Heart left ventricle (tissue), 16 donors: Measurements from ENCODE around the gene SIGLEC15. TPM values are rescaled to one million over a fixed set of nuclear protein-coding genes. Genes with fewer than 3 reads are reported as not detected.
"Not testable (repeated sequence)": the region's sequence is repeated elsewhere in the genome, so short reads cannot be mapped to it uniquely, and the experiment has no call there.

ENCODE experiments used
- ATAC-seq, 4 donors: fragments of 200-7000 bp; cut with Tn5 transposase; one replicate each; pipeline ENCODE4 v1.9.1; 2020 to 2022; ENCODE audit warnings: moderate library complexity in 4 of 4, mild to moderate bottlenecking in 3 of 4, moderate number of reproducible peaks in 1 of 4
- DNase-seq, 5 donors: peaks; one replicate each; pipeline ENCODE4 v3.0.0-alpha.2; 2020
- H3K27ac ChIP-seq, 12 donors: fragments of 200-600 bp; sonication (generic) in 4 of 12; one replicate each; pipeline versions ENCODE4 v1.5.0 to v1.8.0; 2016 to 2022; ENCODE audit warnings: mild to moderate bottlenecking in 2 of 12
- H3K27me3 ChIP-seq, 9 donors: fragments of 200-600 bp; sonication (generic) in 2 of 9; one replicate each; pipeline versions ENCODE4 v1.5.1 to v1.8.0; 2016 to 2022; ENCODE audit warnings: mild to moderate bottlenecking in 3 of 9
- H3K36me3 ChIP-seq, 9 donors: fragments of 200-600 bp; sonication (generic) in 2 of 9; one replicate each; pipeline versions ENCODE4 v1.5.0 to v1.8.0; 2018 to 2022; ENCODE audit warnings: mild to moderate bottlenecking in 2 of 9
- H3K4me1 ChIP-seq, 12 donors: fragments of 200-600 bp; sonication (generic) in 4 of 12; one replicate each; pipeline versions ENCODE4 v1.5.0 to v1.8.0; 2016 to 2022; ENCODE audit warnings: mild to moderate bottlenecking in 3 of 12
- H3K4me3 ChIP-seq, 12 donors: fragments of 200-600 bp; sonication (generic) in 4 of 12; one replicate each; pipeline versions ENCODE4 v1.5.0 to v1.8.0; 2017 to 2022; ENCODE audit warnings: mild to moderate bottlenecking in 9 of 12, moderate library complexity in 4 of 12
- H3K9me3 ChIP-seq, 12 donors: fragments of 200-600 bp; sonication (generic) in 4 of 12; one replicate each; pipeline versions ENCODE4 v1.5.0 to v1.8.0; 2016 to 2022; ENCODE audit warnings: mild to moderate bottlenecking in 1 of 12
- POLR2A ChIP-seq, 2 donors: fragments of 450-650 bp; IDR thresholded peaks; one replicate each; pipeline ENCODE4 v1.6.1; 2017; ENCODE audit warnings: antibody characterized with exemption in 2 of 2, mild to moderate bottlenecking in 2 of 2, moderate library complexity in 2 of 2
- WGBS, 4 donors: extraction: QIAGEN DNeasy Blood & Tissue Kit in 2 of 4; methylation state at CpG; one replicate each; pipeline versions ENCODE4 v1.1.5 to v1.1.7; 2013 to 2018; 5-methylcytosine and 5-hydroxymethylcytosine counted together
- intact Hi-C, 10 donors: fragments of 100-400 bp; cut with DNase I; formaldehyde crosslinking; loops; one replicate each; pipeline versions ENCODE4 v1.11.1 to v1.14.2; 2022
- polyA plus RNA-seq, 2 donors: library from polyadenylated mRNA; stranded (reverse); fragments of 200-250 nt; gene quantifications; one replicate each; pipeline ENCODE4 v1.2.3, GENCODE V29; 2013
- total RNA-seq, 9 donors: library from RNA; depleted of rRNA in 2 of 9; stranded (reverse); fragments of >200 nt in 2 of 9; fragmentation: NEBNext Ultra II Directional in 3 of 9; extraction: Animal tissue kit (Norgen Biotek cat#: 25700) in 3 of 9; gene quantifications; one replicate each; pipeline versions ENCODE4 v1.1.0 to v1.2.4, GENCODE V29; 2016 to 2023
- TF ChIP-seq, protein P1 (sequence below), 12 donors: fragments of 200-600 bp; sonication (generic) in 4 of 12; IDR thresholded peaks; one replicate each; pipeline versions ENCODE4 v1.5.0 to v1.8.0; 2018 to 2022; ENCODE audit warnings: antibody characterized with exemption in 12 of 12, mild to moderate bottlenecking in 5 of 12
- donor health status: ischemic (EF 13 %, LVEDD 7.1; RV severe dilation, severe dysfunction).
- donor health status: healthy with polysubstance abuse.
- donor health status: DM: no; HTN: yes; CAD: no.
- donor health status: DM: no; HTN: no; CAD: no.
- donor health status: ischemic (EF 25% LVEDD 6.9; RV normal size, moderate dysfunction).
- donor health status: ischemic (EF 25% LVEDD 5.7; RV mildly dilated, moderate dysfunction).
- donor health status: healthy.
- donor health status: DM: yes; HTN: yes; CAD: no.
- donor health status: ischemic (EF 35%, LVEDD 5.7; RV mildly dilated, moderate dysfunction).
- donor health status: nonischemic (EF 11% LVEDD 7.7; RV severe dilation, severe dysfunction).
- donor health status: DM: yes; HTN: yes; CAD: no.
- donor health status: PGD.
- donor health status: ischemic (EF 29% LVEDD 5.4; RV normal size, mild dysfunction).
- donor health status: nonischemic (EF 23%, LVEDD 6.1; RV moderate dilation, normal function).

Gene SIGLEC15
- total and polyA plus RNA-seq, 11 donors: 0.08 to 0.77 (median 0.38) TPM; not detected in 4

DNA sequence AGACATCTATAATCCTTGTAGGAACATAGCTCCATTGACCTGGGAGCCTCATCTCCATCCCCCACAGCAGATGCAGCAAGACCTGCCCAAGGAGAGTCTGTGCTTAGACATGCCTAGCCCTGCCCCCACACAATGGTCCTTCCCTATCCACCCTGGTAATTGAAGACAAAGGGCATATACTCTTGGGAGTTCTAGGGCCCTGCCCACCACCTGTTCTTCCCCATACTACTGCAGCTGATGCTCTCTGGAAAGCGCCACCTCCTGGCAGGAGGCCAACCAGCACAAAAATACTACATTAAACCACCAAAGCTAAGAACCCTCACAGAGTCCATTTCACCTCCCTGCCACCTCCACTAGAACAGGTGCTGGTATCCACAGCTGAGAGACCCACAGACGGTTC lies 18.3 kb upstream of the SIGLEC15 start:
- TF ChIP-seq, protein P1, sequence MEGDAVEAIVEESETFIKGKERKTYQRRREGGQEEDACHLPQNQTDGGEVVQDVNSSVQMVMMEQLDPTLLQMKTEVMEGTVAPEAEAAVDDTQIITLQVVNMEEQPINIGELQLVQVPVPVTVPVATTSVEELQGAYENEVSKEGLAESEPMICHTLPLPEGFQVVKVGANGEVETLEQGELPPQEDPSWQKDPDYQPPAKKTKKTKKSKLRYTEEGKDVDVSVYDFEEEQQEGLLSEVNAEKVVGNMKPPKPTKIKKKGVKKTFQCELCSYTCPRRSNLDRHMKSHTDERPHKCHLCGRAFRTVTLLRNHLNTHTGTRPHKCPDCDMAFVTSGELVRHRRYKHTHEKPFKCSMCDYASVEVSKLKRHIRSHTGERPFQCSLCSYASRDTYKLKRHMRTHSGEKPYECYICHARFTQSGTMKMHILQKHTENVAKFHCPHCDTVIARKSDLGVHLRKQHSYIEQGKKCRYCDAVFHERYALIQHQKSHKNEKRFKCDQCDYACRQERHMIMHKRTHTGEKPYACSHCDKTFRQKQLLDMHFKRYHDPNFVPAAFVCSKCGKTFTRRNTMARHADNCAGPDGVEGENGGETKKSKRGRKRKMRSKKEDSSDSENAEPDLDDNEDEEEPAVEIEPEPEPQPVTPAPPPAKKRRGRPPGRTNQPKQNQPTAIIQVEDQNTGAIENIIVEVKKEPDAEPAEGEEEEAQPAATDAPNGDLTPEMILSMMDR (IDR thresholded peaks at IDR 0.05): peak in 5 of 12 donors; percentile 8 to 30 (median 10)
- ATAC-seq, H3K27me3 ChIP-seq, H3K4me3 ChIP-seq, H3K36me3 ChIP-seq, intact Hi-C loops, H3K4me1 ChIP-seq, H3K27ac ChIP-seq, DNase-seq: not testable (repeated sequence)
- H3K9me3 ChIP-seq: peaks cover 0 to 29% (median 11%) of the 10 kb centered on the region in 12 donors
- WGBS, 4 donors: 49 to 56% (median 52%) methylated on average over 2 of the region's 2 CpGs

DNA sequence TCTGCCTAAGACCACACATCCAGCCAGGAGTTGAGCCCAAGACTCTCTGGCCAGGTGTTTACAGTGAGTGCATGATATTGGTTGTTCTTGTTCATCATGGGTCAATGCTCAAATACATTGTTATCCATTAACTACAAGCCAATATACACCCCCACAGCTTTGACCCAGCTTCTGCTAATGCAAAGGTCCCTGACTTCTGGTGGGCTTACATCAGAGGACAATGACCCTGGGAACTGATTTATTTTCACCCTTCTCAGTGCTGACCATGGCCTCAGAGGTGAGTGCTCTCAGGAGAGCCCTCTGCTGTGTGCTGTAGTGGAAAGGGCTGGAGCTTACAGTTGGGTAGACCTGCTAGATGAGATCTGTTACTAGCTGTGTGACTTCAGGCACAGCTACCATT lies 10.7 kb upstream of the SIGLEC15 start:
- H3K4me3 ChIP-seq, intact Hi-C loops, H3K27me3 ChIP-seq, ATAC-seq, H3K36me3 ChIP-seq, H3K4me1 ChIP-seq, DNase-seq, H3K27ac ChIP-seq: not testable (repeated sequence)
- H3K9me3 ChIP-seq: peaks cover 0 to 21% (median 0%) of the 10 kb centered on the region in 12 donors

DNA sequence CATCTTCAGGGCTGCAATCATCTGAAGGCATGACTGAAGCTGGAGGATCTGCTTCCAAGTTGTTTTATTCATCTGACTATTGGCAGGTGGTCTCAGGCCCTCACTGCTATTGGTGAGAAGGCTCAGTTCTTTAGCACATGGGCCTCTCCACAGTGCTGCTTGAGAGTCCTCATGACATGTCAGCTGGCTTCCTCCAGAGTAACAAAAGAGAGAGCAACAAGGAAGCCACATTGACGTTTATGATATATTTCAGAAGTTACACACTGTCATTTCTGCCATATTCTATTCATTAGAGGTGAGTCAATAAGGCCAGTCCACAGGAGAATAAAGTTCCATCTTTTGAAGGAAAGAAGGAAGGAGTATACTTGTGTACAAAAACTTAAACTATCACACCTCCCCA lies 7.9 kb upstream of the SIGLEC15 start:
- ATAC-seq (no peak), DNase-seq (no peak)
- TF ChIP-seq, protein P1 (IDR thresholded peaks at IDR 0.05): no peak
- TF ChIP-seq POLR2A (IDR thresholded peaks at IDR 0.05): no peak
- Histone ChIP-seq H3K27me3 (no peaks in the 10 kb centered on the region), H3K9me3 (peaks cover 0 to 21% (median 0%) of the 10 kb centered on the region in 12 donors), H3K36me3 (no peaks in the 10 kb centered on the region), H3K27ac (no peak overlapping the region), H3K4me3 (no peak overlapping the region), H3K4me1 (no peaks in the 10 kb centered on the region)
- WGBS, 4 donors: 69 to 83% (median 71%) methylated on average over 1 of the region's 1 CpG
- intact Hi-C loops: no loop called here

DNA sequence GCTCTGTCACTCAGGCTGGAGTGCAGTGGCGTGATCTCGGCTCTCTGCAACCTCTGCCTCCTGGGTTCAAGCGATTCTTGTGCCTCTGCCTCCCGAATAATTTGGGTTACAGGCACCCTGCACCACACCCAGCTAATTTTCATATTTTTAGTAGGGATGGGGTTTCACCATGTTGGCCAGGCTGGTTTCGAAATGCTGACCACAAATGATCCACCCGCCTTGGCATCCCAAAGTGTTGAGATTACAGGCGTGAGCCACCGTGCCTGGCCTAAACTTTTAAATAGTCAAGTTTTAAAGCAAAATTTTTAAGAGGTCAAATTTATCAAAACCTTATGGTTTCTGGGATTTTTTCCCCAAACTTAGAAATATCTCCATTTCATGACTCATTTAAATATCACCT lies 6.7 kb upstream of the SIGLEC15 start:
- WGBS, 4 donors: 92 to 95% (median 94%) methylated on average over 8 of the region's 8 CpGs
- intact Hi-C loops, H3K27me3 ChIP-seq, H3K4me3 ChIP-seq, ATAC-seq, DNase-seq, H3K4me1 ChIP-seq, H3K27ac ChIP-seq, H3K36me3 ChIP-seq: not testable (repeated sequence)
- H3K9me3 ChIP-seq: peaks cover 0 to 21% (median 0%) of the 10 kb centered on the region in 12 donors

DNA sequence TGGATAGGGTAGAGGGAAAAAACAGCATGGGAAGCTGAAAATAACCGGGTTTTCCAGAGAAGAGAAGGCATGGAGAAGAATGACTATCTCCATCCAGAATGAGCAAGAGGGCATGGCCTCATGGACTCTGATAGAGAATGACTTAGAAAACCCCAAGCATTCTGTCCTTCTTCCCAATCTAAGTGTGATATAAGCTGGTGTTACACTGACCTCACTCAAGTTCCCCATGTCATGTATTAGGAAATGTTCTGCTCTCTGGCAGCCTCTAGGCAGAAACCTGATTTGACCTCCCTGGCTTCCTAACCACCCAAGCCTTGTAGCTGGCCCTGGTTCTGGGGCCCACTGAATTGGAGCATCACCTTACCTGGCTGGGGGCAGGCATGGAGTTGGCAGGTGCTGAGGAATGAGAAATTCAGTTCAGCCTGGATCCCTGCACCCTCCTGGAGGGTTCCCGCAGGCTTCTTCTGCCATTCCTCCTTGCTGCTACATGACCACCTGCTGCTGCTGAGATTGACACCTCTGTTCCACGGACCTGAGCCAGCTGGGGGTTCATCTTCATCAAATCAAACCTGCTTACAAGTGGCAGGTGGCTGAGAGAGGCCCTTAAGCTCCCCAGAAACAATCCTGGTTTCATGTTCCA lies 5.2 kb upstream of the SIGLEC15 start:
- H3K27me3 ChIP-seq: no peaks in the 10 kb centered on the region
- DNase-seq: no peak
- TF ChIP-seq, protein P1 (IDR thresholded peaks at IDR 0.05): no peak

More for the DNA sequence above, 5.2 kb upstream of the SIGLEC15 start:
- no peak for ATAC-seq
- Histone ChIP-seq H3K9me3 (peaks cover 0 to 20% (median 0%) of the 10 kb centered on the region in 12 donors), H3K27ac (no peak overlapping the region), H3K4me3 (no peak overlapping the region), H3K4me1 (peaks cover 0 to 1% (median 0%) of the 10 kb centered on the region in 12 donors), H3K36me3 (no peaks in the 10 kb centered on the region)
- intact Hi-C loops: loop anchor here in 1 of 10 donors (5.0 kb wide), 1 partner anchor 33 kb away; no protein-coding TSS in a partner anchor
- WGBS, 4 donors: 75 to 80% (median 75%) methylated on average over 3 of the region's 3 CpGs
